Lower leg skin (tissue), 3 donors: ENCODE measurements around the gene GJB6.
"Not testable (repeated sequence)": the region's sequence is repeated elsewhere in the genome, so short reads cannot be mapped to it uniquely, and the experiment has no call there.

Source experiments
- CTCF ChIP-seq, 3 donors: fragments of 450-650 bp; IDR thresholded peaks; one replicate each; pipeline ENCODE4 v1.5.1; 2016; ENCODE audit warnings: antibody characterized with exemption in 3 of 3, mild to moderate bottlenecking in 3 of 3, moderate library complexity in 2 of 3
- POLR2A ChIP-seq, 2 donors: fragments of 450-650 bp; IDR thresholded peaks; one replicate each; pipeline ENCODE4 v1.6.1; 2016 to 2017; ENCODE audit warnings: antibody characterized with exemption in 2 of 2, mild to moderate bottlenecking in 1 of 2, moderate library complexity in 1 of 2

DNA sequence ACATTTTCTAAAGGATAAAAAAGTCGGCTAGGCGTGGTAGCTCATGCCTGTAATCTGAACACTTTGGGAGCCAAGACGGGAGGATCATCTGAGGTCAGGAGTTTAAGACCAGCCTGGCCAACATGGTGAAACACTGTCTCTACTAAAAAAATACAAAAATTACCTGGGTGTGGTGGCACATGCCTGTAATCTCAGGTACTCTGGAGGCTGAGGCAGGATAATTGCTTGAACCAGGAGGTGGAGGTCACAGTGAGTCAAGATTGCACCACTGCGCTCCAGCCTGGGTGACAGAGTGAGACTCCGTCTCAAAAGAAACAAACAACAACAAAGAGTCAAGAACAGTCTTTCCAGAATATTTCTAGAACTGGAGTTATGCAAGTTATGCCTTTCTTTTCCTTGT, 44.8 kb upstream of the GJB6 start:
- TF ChIP-seq CTCF, POLR2A (IDR thresholded peaks at IDR 0.05): not testable (repeated sequence)
